ENCODE results near the gene ADGRG3.

ADGRG3 gene

GRCh38 chr16:57646388-57647039 lies 21.6 kb upstream of the ADGRG3 start:
- no peak for DNase-seq

- no peak for DNase-seq
Observed at GRCh38 chr16:57647136-57647875, 20.8 kb upstream of the ADGRG3 start.

GRCh38 chr16:57648125-57648524 lies 20.0 kb upstream of the ADGRG3 start:
- no peak for DNase-seq

- peak; percentile 94 for DNase-seq
Observed at GRCh38 chr16:57648581-57649442, 19.3 kb upstream of the ADGRG3 start.

GRCh38 chr16:57649443-57649751 lies 18.7 kb upstream of the ADGRG3 start:
- no peak for DNase-seq

GRCh38 chr16:57649846-57650245 lies 18.3 kb upstream of the ADGRG3 start:
- no peak for DNase-seq

GRCh38 chr16:57651344-57652333 lies 16.5 kb upstream of the ADGRG3 start:
- no peak for DNase-seq

- DNase-seq, result no peak
Observed at GRCh38 chr16:57652695-57653471, 15.2 kb upstream of the ADGRG3 start.

- no peak for DNase-seq
Observed at GRCh38 chr16:57653936-57654335, 14.2 kb upstream of the ADGRG3 start.

GRCh38 chr16:57656342-57656955 lies 11.7 kb upstream of the ADGRG3 start:
- no peak for DNase-seq

GRCh38 chr16:57657228-57657627 lies 10.9 kb upstream of the ADGRG3 start:
- DNase-seq, result no peak

GRCh38 chr16:57658130-57658877 lies 9.8 kb upstream of the ADGRG3 start:
- DNase-seq, result no peak

GRCh38 chr16:57658878-57659674 lies 9.0 kb upstream of the ADGRG3 start:
- DNase-seq, result no peak

GRCh38 chr16:57660715-57661463 lies 7.2 kb upstream of the ADGRG3 start:
- no peak for DNase-seq

- DNase-seq, result no peak
Observed at GRCh38 chr16:57661510-57661909, 6.6 kb upstream of the ADGRG3 start.

GRCh38 chr16:57661936-57662906 lies 5.9 kb upstream of the ADGRG3 start:
- DNase-seq, result no peak

GRCh38 chr16:57663436-57663835 lies 4.7 kb upstream of the ADGRG3 start:
- DNase-seq, result no peak
